ENCODE data around the gene CRYL1. TPM values are rescaled to one million over a fixed set of nuclear protein-coding genes. Genes with fewer than 3 reads are reported as not detected.

Gene CRYL1
- total RNA-seq, 2 donors from 2014 or later: 64.6 to 144 TPM

DNA sequence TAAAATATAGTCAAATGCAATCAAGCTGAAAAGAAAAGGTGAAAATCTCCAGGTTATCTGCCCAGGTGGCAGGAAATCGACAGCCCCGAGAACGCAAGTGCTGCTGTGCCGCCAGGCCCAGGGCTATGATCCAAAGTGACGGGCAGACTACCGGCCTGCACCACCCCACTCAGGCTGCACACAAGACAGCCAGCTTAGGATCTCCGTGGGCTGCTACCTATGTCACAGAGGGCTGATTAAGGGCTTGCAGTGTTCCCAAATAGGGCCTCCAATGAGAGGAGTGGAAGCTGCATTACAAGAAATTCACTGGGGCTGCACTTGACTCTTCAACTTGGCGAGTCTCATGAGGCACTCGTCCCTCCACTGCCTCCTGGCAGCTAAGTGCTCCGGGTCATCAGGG lies 121.8 kb downstream of the CRYL1 start:
- Histone ChIP-seq H3K36me3 (no peaks in the 10 kb centered on the region), H3K4me1 (no peaks in the 10 kb centered on the region), H3K9ac (ENCODE audit: low read depth in 2 of 2, low read length in 2 of 2) (no peak overlapping the region), H3K27ac (no peak overlapping the region), H3K9me3 (no peaks in the 10 kb centered on the region), H3K4me3 (no peak overlapping the region), H3K27me3 (no peaks in the 10 kb centered on the region)
- TF ChIP-seq, protein P1, sequence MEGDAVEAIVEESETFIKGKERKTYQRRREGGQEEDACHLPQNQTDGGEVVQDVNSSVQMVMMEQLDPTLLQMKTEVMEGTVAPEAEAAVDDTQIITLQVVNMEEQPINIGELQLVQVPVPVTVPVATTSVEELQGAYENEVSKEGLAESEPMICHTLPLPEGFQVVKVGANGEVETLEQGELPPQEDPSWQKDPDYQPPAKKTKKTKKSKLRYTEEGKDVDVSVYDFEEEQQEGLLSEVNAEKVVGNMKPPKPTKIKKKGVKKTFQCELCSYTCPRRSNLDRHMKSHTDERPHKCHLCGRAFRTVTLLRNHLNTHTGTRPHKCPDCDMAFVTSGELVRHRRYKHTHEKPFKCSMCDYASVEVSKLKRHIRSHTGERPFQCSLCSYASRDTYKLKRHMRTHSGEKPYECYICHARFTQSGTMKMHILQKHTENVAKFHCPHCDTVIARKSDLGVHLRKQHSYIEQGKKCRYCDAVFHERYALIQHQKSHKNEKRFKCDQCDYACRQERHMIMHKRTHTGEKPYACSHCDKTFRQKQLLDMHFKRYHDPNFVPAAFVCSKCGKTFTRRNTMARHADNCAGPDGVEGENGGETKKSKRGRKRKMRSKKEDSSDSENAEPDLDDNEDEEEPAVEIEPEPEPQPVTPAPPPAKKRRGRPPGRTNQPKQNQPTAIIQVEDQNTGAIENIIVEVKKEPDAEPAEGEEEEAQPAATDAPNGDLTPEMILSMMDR (IDR thresholded peaks at IDR 0.05): no peak
- DNase-seq: no peak
- intact Hi-C loops (cut with DNase I): no loop called here

DNA sequence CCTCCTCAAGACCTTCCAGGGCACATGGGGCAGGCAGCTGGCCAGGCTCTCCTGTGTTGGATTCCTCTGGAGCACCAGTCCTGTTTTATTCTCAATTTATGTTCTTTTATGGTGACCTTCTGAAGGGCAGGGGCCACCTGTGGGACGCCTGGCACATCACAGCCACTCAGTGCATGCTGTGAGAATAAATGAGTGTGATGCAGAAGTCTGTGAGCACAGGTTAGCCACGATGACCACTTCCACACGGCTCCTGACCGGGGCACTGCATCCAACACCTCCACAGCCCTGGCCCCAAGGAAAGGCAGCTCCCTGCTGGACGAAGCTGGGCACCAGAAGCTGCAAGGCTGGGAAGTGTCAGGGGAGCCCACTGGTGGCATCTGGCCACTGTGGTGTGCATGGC lies 122.8 kb downstream of the CRYL1 start:
- H3K27me3 ChIP-seq: no peaks in the 10 kb centered on the region
- intact Hi-C loops (cut with DNase I): no loop called here
- no peaks in the 10 kb centered on the region for H3K36me3 ChIP-seq
- no peak overlapping the region for H3K4me3 ChIP-seq
- no peak for DNase-seq
- H3K9me3 ChIP-seq: no peaks in the 10 kb centered on the region
- TF ChIP-seq, protein P1 (IDR thresholded peaks at IDR 0.05): no peak
- H3K4me1 ChIP-seq: no peaks in the 10 kb centered on the region
- no peak overlapping the region for H3K9ac ChIP-seq (ENCODE audit: low read depth in 2 of 2, low read length in 2 of 2)
- H3K27ac ChIP-seq: no peak overlapping the region

DNA sequence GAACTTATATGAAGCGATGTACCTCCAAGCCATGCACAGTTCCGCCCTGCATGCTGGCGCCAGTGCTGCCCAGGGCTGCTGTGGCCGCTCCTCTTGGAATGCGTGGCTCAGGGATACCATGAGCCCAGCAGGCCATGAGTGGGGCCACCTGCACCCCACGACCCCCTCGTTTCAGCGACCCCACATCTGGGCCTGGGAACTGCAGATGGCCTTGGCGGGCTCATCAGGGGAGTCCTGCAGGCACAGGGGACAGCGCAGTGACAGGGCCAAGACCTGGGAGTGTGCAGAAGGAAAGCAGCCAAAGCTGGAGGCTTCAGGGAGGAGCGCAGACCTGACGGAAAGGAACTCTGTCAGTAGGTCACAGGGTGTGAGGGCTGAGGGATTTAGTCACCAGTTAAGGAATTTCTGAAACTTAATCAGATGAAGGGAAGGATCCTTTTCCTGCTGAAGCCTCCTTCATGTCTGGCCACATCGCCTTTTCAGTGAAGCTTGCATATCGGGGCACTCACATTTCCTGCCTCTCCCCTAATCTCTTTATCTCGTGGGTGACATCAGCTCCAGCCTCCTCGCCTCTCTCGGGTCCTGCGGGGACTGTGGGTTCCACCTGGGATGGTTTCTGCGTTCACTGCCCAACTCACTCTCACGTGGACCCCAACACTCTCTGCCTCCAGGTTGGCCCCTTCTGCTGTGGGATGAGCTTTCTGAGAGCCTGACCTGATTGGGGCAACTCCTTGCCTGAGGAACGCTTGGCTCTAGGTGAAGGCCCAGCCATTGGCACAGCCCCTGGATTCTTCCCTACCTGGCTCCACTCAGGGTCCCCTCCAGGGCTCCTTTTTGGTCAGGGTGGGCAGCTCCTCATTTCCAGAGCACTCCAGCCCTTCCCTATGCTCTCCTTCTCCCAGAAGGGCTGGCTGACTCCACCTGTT lies 123.5 kb downstream of the CRYL1 start:
- intact Hi-C loops (cut with DNase I): no loop called here
- Histone ChIP-seq H3K4me1 (no peaks in the 10 kb centered on the region), H3K36me3 (no peaks in the 10 kb centered on the region), H3K9ac (ENCODE audit: low read depth in 2 of 2, low read length in 2 of 2) (no peak overlapping the region), H3K4me3 (no peak overlapping the region), H3K27me3 (no peaks in the 10 kb centered on the region), H3K27ac (no peak overlapping the region), H3K9me3 (no peaks in the 10 kb centered on the region)
- TF ChIP-seq, protein P1 (IDR thresholded peaks at IDR 0.05): no peak
- DNase-seq: no peak

DNA sequence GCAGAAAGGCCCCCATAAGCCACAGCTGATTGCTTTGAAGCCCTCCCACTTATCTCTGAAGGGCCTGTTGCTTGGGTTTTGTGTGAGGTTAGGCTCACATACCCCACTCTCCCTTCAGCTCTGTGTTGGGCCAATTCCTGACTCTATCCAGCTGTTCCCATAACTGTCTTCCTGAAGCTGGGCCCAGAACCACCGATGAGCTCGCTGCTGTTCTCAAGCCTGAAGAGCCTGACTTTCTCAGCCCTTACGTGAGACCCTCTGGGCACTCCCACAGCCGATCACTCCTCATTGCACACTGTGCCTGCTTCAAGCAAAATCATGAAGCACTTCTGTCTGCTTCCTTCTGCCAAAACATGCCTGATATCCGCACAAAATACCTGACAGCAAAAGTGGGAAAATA lies 124.1 kb downstream of the CRYL1 start:
- no peaks in the 10 kb centered on the region for H3K4me1 ChIP-seq
- intact Hi-C loops (cut with DNase I): no loop called here
- no peak for DNase-seq
- H3K9me3 ChIP-seq: no peaks in the 10 kb centered on the region
- TF ChIP-seq, protein P1 (IDR thresholded peaks at IDR 0.05): no peak
- H3K27me3 ChIP-seq: no peaks in the 10 kb centered on the region
- no peak overlapping the region for H3K9ac ChIP-seq (ENCODE audit: low read depth in 2 of 2, low read length in 2 of 2)
- no peaks in the 10 kb centered on the region for H3K36me3 ChIP-seq
- H3K4me3 ChIP-seq: no peak overlapping the region
- no peak overlapping the region for H3K27ac ChIP-seq

DNA sequence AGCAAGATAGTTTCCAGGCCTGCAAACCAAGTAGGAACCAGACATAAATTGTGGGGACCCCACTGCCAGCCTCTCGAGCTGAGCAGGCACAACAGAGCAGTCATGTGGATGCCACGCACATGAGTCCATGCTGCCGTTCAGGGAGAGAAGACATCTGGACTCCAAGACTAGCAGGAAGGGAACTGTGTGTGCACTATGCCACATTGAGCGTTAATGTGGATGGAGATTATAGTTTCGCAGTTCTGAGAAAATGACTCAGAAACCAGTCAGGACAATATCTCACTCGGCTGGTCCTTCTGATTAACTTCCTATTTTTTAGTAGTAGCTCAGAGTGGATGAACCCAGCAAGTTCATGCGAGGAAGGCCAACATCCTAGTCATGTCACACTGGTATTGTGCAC lies 124.9 kb downstream of the CRYL1 start:
- Histone ChIP-seq H3K36me3 (no peaks in the 10 kb centered on the region), H3K9ac (ENCODE audit: low read depth in 2 of 2, low read length in 2 of 2) (no peak overlapping the region), H3K4me1 (no peaks in the 10 kb centered on the region), H3K27me3 (no peaks in the 10 kb centered on the region), H3K4me3 (no peak overlapping the region), H3K27ac (no peak overlapping the region), H3K9me3 (no peaks in the 10 kb centered on the region)
- DNase-seq: no peak
- TF ChIP-seq, protein P1 (IDR thresholded peaks at IDR 0.05): no peak
- intact Hi-C loops (cut with DNase I): no loop called here

All from colonic mucosa (tissue), 4 donors.